Keratinocyte (primary cell): ENCODE data around the gene CCT7. TPM values are rescaled to one million over a fixed set of nuclear protein-coding genes. Genes with fewer than 3 reads are reported as not detected.
"Not testable (repeated sequence)": the region's sequence is repeated elsewhere in the genome, so short reads cannot be mapped to it uniquely, and the experiment has no call there.

Experiments
- DNase-seq: peaks from one replicate; pipeline ENCODE4 v3.0.0-alpha.2; 2011; ENCODE audit warnings: low read depth, missing footprints, low spot score
- FAIRE-seq: peaks from 2 replicates; lab custom pipeline; 2011; peaks lifted over from hg19 to GRCh38; lab: Jason Lieb, UNC
- H2AFZ ChIP-seq: 2 replicates; pipeline ENCODE4 v1.6.0; 2012; ENCODE audit warnings: low read length, control low read depth, inconsistent platforms; ENCODE audit not compliant: control insufficient read depth
- H3K27ac ChIP-seq: 2 replicates; pipeline ENCODE4 v1.5.1; 2011; ENCODE audit warnings: low read length; ENCODE audit not compliant: control insufficient read depth, insufficient read depth
- H3K27me3 ChIP-seq: 3 replicates; pipeline ENCODE4 v1.6.0; 2011; ENCODE audit warnings: low read length; ENCODE audit not compliant: control insufficient read depth, insufficient read depth; ENCODE audit errors: extremely low read depth
- H3K36me3 ChIP-seq, 2 experiments: 2 replicates in 1 of 2; 3 replicates in 1 of 2; pipeline ENCODE4 v1.5.1; 2011; ENCODE audit warnings: low read length in 2 of 2, mild to moderate bottlenecking in 1 of 2; ENCODE audit not compliant: control insufficient read depth in 2 of 2, insufficient read depth in 2 of 2; ENCODE audit errors: extremely low read depth in 1 of 2
- H3K4me1 ChIP-seq: 3 replicates; pipeline ENCODE4 v1.5.1; 2011; ENCODE audit warnings: low read length; ENCODE audit not compliant: control insufficient read depth, insufficient read depth; ENCODE audit errors: extremely low read depth
- H3K4me2 ChIP-seq: 3 replicates; pipeline ENCODE4 v1.6.0; 2011; ENCODE audit warnings: low read depth, low read length; ENCODE audit not compliant: control insufficient read depth, insufficient read depth; ENCODE audit errors: extremely low read depth
- H3K4me3 ChIP-seq, 3 experiments: fragments of 200-600 bp in 1 of 3; sonication (generic) in 1 of 3; 2 replicates in 2 of 3; 3 replicates in 1 of 3; pipeline ENCODE4 v1.5.1; 2011 to 2016; ENCODE audit warnings: low read length in 3 of 3, mild to moderate bottlenecking in 3 of 3, control low read depth in 2 of 3, inconsistent platforms in 1 of 3, low read depth in 1 of 3, mixed read lengths in 1 of 3, mixed run types in 1 of 3, moderate library complexity in 1 of 3; ENCODE audit not compliant: control insufficient read depth in 2 of 3, insufficient read depth in 2 of 3; ENCODE audit errors: extremely low read depth in 1 of 3
- H3K79me2 ChIP-seq: 2 replicates; pipeline ENCODE4 v1.6.0; 2012; ENCODE audit warnings: low read length; ENCODE audit not compliant: control insufficient read depth, insufficient read depth
- H3K9ac ChIP-seq: 3 replicates; pipeline ENCODE4 v1.6.0; 2011; ENCODE audit warnings: low read length; ENCODE audit not compliant: control insufficient read depth, insufficient read depth; ENCODE audit errors: extremely low read depth
- H3K9me1 ChIP-seq: 3 replicates; pipeline ENCODE4 v1.6.0; 2011; ENCODE audit warnings: low read length; ENCODE audit not compliant: control insufficient read depth, insufficient read depth; ENCODE audit errors: extremely low read depth
- H3K9me3 ChIP-seq: 2 replicates; pipeline ENCODE4 v1.5.1; 2012; ENCODE audit warnings: low read depth, low read length; ENCODE audit not compliant: control insufficient read depth
- H4K20me1 ChIP-seq: 3 replicates; pipeline ENCODE4 v1.6.0; 2011; ENCODE audit warnings: low read length; ENCODE audit not compliant: control insufficient read depth, insufficient read depth; ENCODE audit errors: extremely low read depth
- CTCF ChIP-seq, 3 experiments: IDR thresholded peaks in 1 of 3; conservative IDR thresholded peaks in 1 of 3; optimal IDR thresholded peaks in 1 of 3; 2 replicates in 2 of 3; 3 replicates in 1 of 3; pipeline versions ENCODE3 to v1.5.1; 2011; ENCODE audit warnings: low read length in 3 of 3, mild to moderate bottlenecking in 3 of 3, moderate library complexity in 2 of 3, control low read depth in 1 of 3, inconsistent platforms in 1 of 3; ENCODE audit not compliant: insufficient read depth in 2 of 3; ENCODE audit errors: extremely low read depth in 1 of 3
- EZH2 ChIP-seq: IDR thresholded peaks from one replicate; pipeline ENCODE4 v1.6.1; 2012; ENCODE audit warnings: inconsistent platforms, mild to moderate bottlenecking, low read length, moderate library complexity
- dilution Hi-C: fragments of 300-500 bp; cut with MboI; formaldehyde crosslinking; loops from one replicate; pipeline ENCODE4 v1.7.0; 2020; ENCODE audit warnings: low sequenced_read_pairs; ENCODE audit not compliant: extremely low pct_ligation_motif_present
- polyA plus RNA-seq, 5 experiments: library from polyadenylated mRNA; depleted of rRNA in 3 of 5; stranded (reverse) in 3 of 5; stranded (forward) in 1 of 5; unstranded in 1 of 5; fragments of >200 nt; gene quantifications; 1 replicate in 1 of 5; 2 replicates in 3 of 5; 3 replicates in 1 of 5; pipeline versions ENCODE4 v1.2.1 to v1.2.3, GENCODE V29; 2011 to 2012; ENCODE audit warnings: missing spikeins in 2 of 5, low read depth in 1 of 5, low replicate concordance in 1 of 5

The CCT7 gene
- polyA plus RNA-seq, 1 donor (not counting 4 experiments of a cell fraction or from before 2014, with no cell fraction given): 357 TPM

GRCh38 chr2:73260338-73260984, 26.4 kb downstream of the CCT7 start:
- Histone ChIP-seq H3K9ac (no peak overlapping the region), H3K9me1 (no peaks in the 10 kb centered on the region), H3K27me3 (no peaks in the 10 kb centered on the region), H3K4me2 (no peak overlapping the region), H2AFZ (no peak overlapping the region), H4K20me1 (no peaks in the 10 kb centered on the region), H3K4me1 (peaks cover 4% of the 10 kb centered on the region), H3K4me3 (no peak overlapping the region), H3K79me2 (no peaks in the 10 kb centered on the region), H3K36me3 (peaks cover 0 to 7% of the 10 kb centered on the region in 2 experiments), H3K27ac (no peak overlapping the region), H3K9me3 (no peaks in the 10 kb centered on the region)
- DNase-seq: no peak
- TF ChIP-seq EZH2 (no peak), CTCF (optimal IDR thresholded peaks at IDR 0.05 in 1 of 3, IDR thresholded peaks at IDR 0.05 in 1 of 3, conservative IDR thresholded peaks at IDR 0.05 in 1 of 3; ENCODE audit: extremely low read depth in 1 of 3, insufficient read depth in 2 of 3, low read length in 3 of 3) (peak; percentile 34 to 70 (median 51))
- dilution Hi-C loops: no loop called here
- FAIRE-seq: no peak

GRCh38 chr2:73262108-73262651, 28.1 kb downstream of the CCT7 start:
- TF ChIP-seq CTCF (optimal IDR thresholded peaks at IDR 0.05 in 1 of 3, IDR thresholded peaks at IDR 0.05 in 1 of 3, conservative IDR thresholded peaks at IDR 0.05 in 1 of 3; ENCODE audit: extremely low read depth in 1 of 3, insufficient read depth in 2 of 3, low read length in 3 of 3) (no peak), EZH2 (no peak)
- dilution Hi-C loops: no loop called here
- peaks cover 0 to 7% of the 10 kb centered on the region in 2 experiments for H3K36me3 ChIP-seq

GRCh38 chr2:73262691-73263429, 28.8 kb downstream of the CCT7 start:
- dilution Hi-C loops, H3K79me2 ChIP-seq, H3K36me3 ChIP-seq, H3K4me2 ChIP-seq, H3K27ac ChIP-seq, H4K20me1 ChIP-seq, H3K27me3 ChIP-seq, DNase-seq, H3K9me3 ChIP-seq, FAIRE-seq, H2AFZ ChIP-seq, H3K9me1 ChIP-seq, H3K9ac ChIP-seq, H3K4me1 ChIP-seq, H3K4me3 ChIP-seq: not testable (repeated sequence)

More at GRCh38 chr2:73262108-73262651, 28.1 kb downstream of the CCT7 start:
- H3K9ac ChIP-seq: no peak overlapping the region
- no peak overlapping the region for H3K4me2 ChIP-seq
- no peaks in the 10 kb centered on the region for H3K4me1 ChIP-seq
- H3K9me1 ChIP-seq: no peaks in the 10 kb centered on the region
- no peaks in the 10 kb centered on the region for H3K9me3 ChIP-seq
- H3K79me2 ChIP-seq: no peaks in the 10 kb centered on the region
- no peaks in the 10 kb centered on the region for H4K20me1 ChIP-seq
- H3K27ac ChIP-seq: no peak overlapping the region
- no peak overlapping the region for H2AFZ ChIP-seq
- no peak overlapping the region for H3K4me3 ChIP-seq
- FAIRE-seq (no peak), DNase-seq (no peak)
- no peaks in the 10 kb centered on the region for H3K27me3 ChIP-seq
